ENCODE results near the gene MAP3K2.

DNA sequence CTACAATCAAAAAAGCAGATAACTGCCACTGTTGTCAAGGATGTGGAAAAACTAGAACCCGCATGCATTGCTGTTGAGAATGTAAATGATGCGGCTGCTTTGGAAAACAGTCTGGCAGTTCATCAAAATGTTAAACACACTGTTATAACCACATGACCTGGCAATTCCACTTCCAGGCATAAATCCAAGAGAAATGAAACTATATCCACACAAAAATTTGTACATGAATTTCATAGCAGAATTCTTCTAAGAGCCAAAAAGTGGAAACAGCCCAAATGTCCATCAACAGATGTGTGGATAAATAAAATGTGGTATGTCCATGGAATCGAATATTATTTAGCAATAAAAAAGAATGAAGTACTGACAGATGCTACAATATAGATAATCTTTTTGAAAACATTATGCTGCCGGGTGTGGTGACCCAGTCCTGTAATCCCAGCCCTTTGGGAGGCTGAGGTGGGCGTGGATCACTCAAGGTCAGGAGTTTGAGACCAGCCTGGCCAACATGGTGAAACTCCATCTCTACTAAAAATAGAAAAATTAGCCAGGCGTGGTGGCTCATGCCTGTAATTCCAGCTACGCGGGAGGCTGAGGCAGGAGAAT lies 125.9 kb downstream of the MAP3K2 start:
- TF ChIP-seq, protein P1, sequence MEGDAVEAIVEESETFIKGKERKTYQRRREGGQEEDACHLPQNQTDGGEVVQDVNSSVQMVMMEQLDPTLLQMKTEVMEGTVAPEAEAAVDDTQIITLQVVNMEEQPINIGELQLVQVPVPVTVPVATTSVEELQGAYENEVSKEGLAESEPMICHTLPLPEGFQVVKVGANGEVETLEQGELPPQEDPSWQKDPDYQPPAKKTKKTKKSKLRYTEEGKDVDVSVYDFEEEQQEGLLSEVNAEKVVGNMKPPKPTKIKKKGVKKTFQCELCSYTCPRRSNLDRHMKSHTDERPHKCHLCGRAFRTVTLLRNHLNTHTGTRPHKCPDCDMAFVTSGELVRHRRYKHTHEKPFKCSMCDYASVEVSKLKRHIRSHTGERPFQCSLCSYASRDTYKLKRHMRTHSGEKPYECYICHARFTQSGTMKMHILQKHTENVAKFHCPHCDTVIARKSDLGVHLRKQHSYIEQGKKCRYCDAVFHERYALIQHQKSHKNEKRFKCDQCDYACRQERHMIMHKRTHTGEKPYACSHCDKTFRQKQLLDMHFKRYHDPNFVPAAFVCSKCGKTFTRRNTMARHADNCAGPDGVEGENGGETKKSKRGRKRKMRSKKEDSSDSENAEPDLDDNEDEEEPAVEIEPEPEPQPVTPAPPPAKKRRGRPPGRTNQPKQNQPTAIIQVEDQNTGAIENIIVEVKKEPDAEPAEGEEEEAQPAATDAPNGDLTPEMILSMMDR (IDR thresholded peaks at IDR 0.05) = no peak
- TF ChIP-seq POLR2AphosphoS5 (IDR thresholded peaks at IDR 0.05) (no peak), POLR2A (IDR thresholded peaks at IDR 0.05) (no peak)
